ENCODE data around the gene TMEM9. TPM values are rescaled to one million over a fixed set of nuclear protein-coding genes. Genes with fewer than 3 reads are reported as not detected.

The TMEM9 gene
- total RNA-seq, 2 donors from 2014 or later = 131 to 164 TPM

DNA sequence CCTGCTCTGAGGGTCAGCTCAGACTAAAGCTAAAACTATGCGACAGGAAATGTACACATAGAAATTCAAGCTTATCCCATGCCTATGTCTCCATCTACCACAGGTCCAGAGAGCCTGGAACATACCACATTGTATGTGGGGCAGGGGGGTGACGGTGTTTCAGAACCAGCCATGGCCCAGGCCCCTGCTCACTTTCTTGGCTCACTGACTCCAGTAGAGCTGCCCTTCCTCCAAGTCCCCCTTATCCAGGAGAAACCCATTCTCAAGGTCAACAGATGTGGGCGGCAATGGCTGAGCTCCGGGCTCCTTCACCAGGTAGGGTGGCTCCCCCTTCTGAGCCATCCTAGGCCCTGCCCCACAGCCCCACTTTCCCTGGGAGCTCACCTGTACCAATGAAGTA is 63.0 kb downstream of the TMEM9 start:
- Histone ChIP-seq H3K9me3 (no peaks in the 10 kb centered on the region), H3K27ac (no peak overlapping the region), H3K4me1 (replicated peaks) (no peaks in the 10 kb centered on the region), H3K36me3 (no peaks in the 10 kb centered on the region), H3K4me3 (no peak overlapping the region), H3K27me3 (replicated peaks; ENCODE audit: insufficient read depth) (no peaks in the 10 kb centered on the region)
- no peak for TF ChIP-seq CTCF (IDR thresholded peaks at IDR 0.05)
- no peak for TF ChIP-seq POLR2A (IDR thresholded peaks at IDR 0.05)
- TF ChIP-seq POLR2AphosphoS5 (IDR thresholded peaks at IDR 0.05) = no peak
- DNase-seq (ENCODE audit: low spot score) = no peak
- WGBS = 95% methylated on average over 4 of the region's 4 CpGs
- intact Hi-C loops (cut with DNase I) = no loop called here

DNA sequence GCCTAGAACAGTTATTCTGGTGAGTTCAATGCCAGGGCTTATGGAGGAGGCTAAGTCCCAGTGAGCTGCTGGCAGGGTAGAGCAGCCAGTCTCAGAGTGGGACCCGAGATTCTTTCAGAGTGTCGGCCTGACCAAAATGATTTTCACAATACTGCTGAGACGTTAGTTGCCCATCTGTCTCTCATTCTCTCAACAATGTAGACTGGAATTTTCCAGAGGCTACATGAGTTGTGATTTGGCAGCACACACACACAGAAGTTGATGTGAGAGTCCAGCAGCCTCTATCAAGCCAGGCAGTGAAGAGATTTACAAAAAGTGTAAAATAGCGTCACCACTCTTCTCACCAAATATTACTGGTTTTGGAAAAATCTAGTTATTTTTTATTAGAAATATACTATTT is 63.7 kb downstream of the TMEM9 start:
- Histone ChIP-seq H3K4me3 (no peak overlapping the region), H3K4me1 (replicated peaks) (no peaks in the 10 kb centered on the region), H3K9me3 (no peaks in the 10 kb centered on the region), H3K27me3 (replicated peaks; ENCODE audit: insufficient read depth) (no peaks in the 10 kb centered on the region), H3K27ac (no peak overlapping the region), H3K36me3 (no peaks in the 10 kb centered on the region)
- TF ChIP-seq POLR2AphosphoS5 (IDR thresholded peaks at IDR 0.05) (no peak), POLR2A (IDR thresholded peaks at IDR 0.05) (no peak), CTCF (IDR thresholded peaks at IDR 0.05) (no peak)
- DNase-seq (ENCODE audit: low spot score) = no peak
- 92% methylated on average over 4 of the region's 4 CpGs for WGBS
- intact Hi-C loops (cut with DNase I) = no loop called here

GRCh38 chr1:201089596-201089995 is 64.7 kb downstream of the TMEM9 start:
- Histone ChIP-seq H3K4me1 (replicated peaks) (no peaks in the 10 kb centered on the region), H3K36me3 (no peaks in the 10 kb centered on the region), H3K27ac (no peak overlapping the region), H3K9me3 (no peaks in the 10 kb centered on the region), H3K4me3 (no peak overlapping the region), H3K27me3 (replicated peaks; ENCODE audit: insufficient read depth) (no peaks in the 10 kb centered on the region)
- no peak for DNase-seq (ENCODE audit: low spot score)
- intact Hi-C loops (cut with DNase I) = no loop called here
- WGBS = 51% methylated on average over 5 of the region's 5 CpGs
- no peak for TF ChIP-seq CTCF (IDR thresholded peaks at IDR 0.05)
- no peak for TF ChIP-seq POLR2AphosphoS5 (IDR thresholded peaks at IDR 0.05)
- no peak for TF ChIP-seq POLR2A (IDR thresholded peaks at IDR 0.05)

DNA sequence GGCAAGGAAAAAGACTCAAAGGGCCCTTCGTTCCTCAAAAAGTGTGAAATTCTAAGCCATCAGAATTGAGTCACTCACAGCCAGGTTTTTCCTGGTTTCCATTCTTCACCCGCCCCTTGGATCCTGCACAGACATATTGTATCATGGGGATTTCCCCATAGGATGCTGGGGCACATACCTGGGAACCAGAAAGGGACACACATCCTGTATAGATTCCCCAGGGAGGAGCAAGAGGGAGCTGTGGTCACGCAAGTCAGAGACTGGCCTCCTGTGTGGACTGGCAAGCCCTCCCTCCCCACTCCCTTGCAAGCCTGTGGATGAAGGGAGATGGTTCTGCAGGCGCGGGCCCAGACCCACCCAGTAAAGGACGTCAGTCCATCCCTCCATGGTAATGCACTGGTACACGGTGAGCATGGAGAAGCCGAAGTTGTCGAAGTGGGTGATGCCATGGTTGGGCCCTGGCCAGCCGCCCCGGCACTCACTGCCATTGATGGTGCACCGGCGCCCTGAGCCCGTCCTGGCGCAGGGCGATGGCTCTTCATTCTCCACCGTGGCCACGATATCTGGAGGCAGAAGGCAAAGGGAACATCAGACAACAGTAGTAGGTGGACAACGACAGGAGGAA is 65.3 kb downstream of the TMEM9 start:
- Histone ChIP-seq H3K4me1 (replicated peaks) (no peaks in the 10 kb centered on the region), H3K27ac (no peak overlapping the region), H3K9me3 (no peaks in the 10 kb centered on the region), H3K4me3 (no peak overlapping the region), H3K36me3 (no peaks in the 10 kb centered on the region), H3K27me3 (replicated peaks; ENCODE audit: insufficient read depth) (no peaks in the 10 kb centered on the region)
- no peak for DNase-seq (ENCODE audit: low spot score)
- intact Hi-C loops (cut with DNase I) = no loop called here
- WGBS = 60% methylated on average over 19 of the region's 19 CpGs
- no peak for TF ChIP-seq CTCF (IDR thresholded peaks at IDR 0.05)
- TF ChIP-seq POLR2A (IDR thresholded peaks at IDR 0.05) = no peak
- no peak for TF ChIP-seq POLR2AphosphoS5 (IDR thresholded peaks at IDR 0.05)

DNA sequence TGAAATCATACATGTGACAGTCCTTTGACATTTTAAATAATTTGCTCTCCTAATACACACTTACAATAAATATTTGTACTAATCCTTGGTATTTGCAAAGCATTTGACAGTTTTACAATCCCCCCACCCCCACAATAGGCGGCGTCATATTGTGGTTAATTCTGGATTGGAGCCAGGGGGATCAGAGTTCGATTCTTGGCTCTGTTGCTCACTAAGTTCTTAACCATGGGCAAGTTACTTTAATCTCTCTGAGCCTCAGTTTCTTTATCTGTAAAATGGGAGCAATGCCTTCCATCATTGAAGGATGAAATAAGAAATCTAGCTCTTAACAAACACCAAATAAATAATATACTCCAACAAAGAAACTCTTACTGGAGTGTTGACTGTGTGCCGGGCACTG is 65.9 kb downstream of the TMEM9 start:
- no peaks in the 10 kb centered on the region for H3K36me3 ChIP-seq
- WGBS = 40% methylated on average over 4 of the region's 4 CpGs
- intact Hi-C loops (cut with DNase I) = no loop called here

More for the DNA sequence above, 65.9 kb downstream of the TMEM9 start:
- no peak overlapping the region for H3K27ac ChIP-seq
- no peaks in the 10 kb centered on the region for H3K9me3 ChIP-seq
- H3K4me1 ChIP-seq (replicated peaks) = no peaks in the 10 kb centered on the region
- no peaks in the 10 kb centered on the region for H3K27me3 ChIP-seq (replicated peaks; ENCODE audit: insufficient read depth)
- no peak overlapping the region for H3K4me3 ChIP-seq
- no peak for TF ChIP-seq CTCF (IDR thresholded peaks at IDR 0.05)
- DNase-seq (ENCODE audit: low spot score) = no peak
